T1000 (cell line): ENCODE measurements around the gene PCLO.

Experiments used
- DNase-seq: peaks from one replicate; lab custom pipeline; 2025; ENCODE audit warnings: mixed read lengths; lab: John Stamatoyannopoulos, UW

The PCLO gene

DNA sequence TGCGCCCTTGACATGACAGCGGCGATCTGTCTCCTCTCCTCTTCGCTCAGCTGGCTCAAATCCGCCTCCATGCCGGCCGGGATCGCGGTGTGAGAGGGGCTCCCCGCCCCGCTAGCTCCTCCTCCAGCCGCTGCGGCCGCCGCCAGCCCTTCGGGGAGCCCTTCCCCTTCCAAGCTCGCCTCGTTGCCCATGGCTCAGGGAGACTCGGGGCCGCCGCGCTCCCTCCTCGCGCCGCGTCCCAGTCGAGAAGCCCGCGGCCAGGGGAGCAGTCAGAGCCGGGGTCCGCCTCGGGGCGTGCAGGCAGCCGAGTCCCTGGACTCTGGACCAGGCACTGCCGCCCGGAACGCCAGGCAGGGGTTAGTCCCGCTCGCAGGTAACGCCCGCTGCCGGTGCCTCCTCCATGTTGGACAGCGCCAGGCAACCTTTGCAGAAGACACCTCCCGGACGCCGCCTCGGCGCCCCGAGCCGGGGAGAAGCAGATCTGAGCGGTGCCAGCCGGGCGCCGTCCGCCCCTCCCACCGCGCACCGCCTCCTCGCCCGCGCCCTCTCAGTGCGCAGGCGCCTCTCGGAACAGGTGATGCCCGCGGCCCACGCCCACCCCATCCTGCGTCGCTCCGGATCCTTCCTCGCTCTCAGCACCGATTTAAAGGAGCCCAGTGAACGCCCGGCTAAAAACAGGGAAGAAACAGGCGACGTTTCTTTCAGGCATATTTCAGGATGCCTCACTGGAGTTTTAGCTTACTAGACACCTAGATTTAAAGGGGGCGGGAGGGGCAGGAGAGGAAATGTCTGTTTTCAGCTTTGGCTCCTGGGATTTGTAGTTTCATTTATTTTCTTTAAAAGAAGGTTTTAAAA is at the start of gene PCLO:
Gene PCLO, minus strand, starts transcription at position 483 of the 855 bp plus-strand sequence. Its CDS starts 292 bp downstream, at position 191.
- peak; percentile 74 for DNase-seq

DNA sequence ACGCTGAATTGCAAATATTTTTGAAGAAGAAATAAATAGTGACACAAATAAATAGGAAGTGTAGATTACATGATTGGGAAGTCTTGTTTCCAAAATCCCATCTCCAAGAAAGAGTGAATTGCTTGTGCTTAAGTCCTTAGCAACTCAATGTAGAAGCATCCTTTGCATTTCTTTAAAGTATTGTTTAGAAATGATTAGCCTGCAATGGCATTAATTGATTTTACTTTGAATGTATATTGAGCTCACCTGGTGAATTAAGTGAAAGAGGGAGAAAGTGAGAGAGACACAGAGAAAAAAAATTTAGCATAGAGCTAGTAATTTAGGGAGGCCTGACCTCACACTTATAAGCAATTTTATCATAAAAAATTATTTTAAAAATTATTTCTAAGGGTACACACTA is 49.0 kb upstream of the PCLO start:
- no peak for DNase-seq

DNA sequence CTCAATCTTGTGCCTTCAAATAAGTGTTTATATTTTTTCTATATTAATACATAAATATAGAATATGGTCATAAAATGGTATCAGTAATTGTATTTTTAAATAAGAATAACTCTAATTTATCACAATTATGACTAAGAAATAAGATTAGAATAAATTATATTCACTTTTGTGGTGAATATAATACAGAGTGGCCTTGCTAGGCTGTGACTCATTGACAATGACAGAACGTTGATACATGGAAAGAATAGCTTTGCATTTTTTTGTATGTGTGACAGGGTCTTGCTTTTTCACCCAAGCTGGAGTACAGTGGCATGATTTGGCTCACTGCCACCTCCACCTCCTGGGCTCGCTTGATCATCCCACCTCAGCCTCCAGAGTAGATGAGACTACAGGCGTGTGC is 47.8 kb upstream of the PCLO start:
- no peak for DNase-seq

- DNase-seq = no peak
Measured at GRCh38 chr7:83204715-83205114, 42.0 kb upstream of the PCLO start.

GRCh38 chr7:83201355-83201754 is 38.7 kb upstream of the PCLO start:
- DNase-seq = no peak

DNA sequence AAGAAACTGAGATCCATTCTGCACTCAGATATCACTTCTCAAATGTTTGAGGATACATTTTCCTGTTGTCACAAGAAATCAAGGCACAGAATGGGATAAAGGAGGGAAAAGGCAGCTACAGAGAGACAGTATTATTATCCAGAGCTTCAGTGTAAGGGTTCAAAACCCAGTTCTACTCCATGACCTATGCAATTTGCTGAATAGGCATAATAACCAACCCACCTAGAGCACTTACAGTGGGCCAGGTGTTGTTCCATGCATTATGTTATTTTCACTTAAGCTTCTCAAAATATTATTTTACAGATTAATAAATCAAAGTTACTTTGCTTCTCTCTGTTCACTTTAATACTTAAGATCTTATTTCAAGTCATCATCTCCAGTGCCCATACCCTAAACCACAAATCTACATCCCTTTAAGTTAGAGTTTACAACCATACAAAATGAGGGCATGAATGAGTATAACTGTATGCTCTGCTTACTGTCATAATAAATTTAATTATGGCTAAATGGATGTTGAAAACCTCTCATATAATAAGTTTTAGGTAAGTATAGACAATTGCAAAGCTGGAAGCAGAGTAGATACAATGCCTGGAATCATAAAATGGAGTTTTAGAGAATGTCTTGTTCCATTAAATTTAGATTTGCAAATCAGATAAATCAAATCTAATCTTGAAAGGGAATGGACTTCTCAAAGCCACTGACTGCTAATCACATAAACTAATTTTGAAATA is 28.1 kb upstream of the PCLO start:
- DNase-seq = no peak

DNA sequence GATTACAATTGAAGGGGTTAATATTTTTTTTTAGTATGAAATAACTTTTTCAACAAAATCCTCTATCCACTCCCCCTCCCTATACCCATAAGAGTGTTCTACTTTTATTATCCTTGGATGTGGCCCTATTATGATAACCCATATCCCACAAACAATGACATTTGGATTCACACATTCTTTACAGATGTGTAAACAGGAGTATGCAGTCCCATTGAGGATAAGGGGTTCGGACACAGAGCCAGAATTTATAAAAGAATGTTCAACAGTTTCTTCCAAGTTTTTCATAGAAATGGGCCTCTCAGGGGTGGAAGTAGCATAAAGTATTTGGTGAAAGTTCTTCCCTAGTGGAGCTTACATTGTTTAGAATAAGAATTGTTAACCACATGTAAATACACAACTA is 16.1 kb upstream of the PCLO start:
- no peak for DNase-seq

- DNase-seq = no peak
Measured at GRCh38 chr7:83178066-83178465, 15.4 kb upstream of the PCLO start.

- no peak for DNase-seq
Measured at GRCh38 chr7:83173664-83174063, 11.0 kb upstream of the PCLO start.

GRCh38 chr7:83166781-83167180 is 4.1 kb upstream of the PCLO start:
- no peak for DNase-seq

DNA sequence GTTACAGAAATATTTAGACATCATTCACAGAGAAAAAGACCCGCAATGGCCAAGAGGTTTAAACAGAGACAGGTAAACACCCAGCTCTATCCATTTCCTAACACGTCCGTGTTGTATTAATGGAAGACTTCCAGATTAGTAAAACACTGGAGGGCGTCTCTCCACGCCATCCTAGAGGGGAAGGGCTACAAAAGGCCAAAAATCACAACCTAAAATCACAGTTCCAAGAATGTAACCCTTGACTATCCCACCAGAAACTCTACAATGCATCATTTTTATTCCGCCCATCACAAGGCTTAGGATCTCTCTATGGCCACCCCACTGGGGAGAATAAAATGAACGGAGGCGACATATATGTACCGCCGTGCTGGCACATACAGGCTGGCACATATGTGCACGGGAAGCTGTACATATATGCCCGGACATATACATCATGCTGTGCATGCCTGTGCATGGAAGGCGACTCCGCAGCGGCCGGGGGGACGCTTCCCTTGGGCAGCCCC is 734 bp downstream of the PCLO start:
- DNase-seq = no peak

GRCh38 chr7:83161186-83161585 is 1.5 kb downstream of the PCLO start:
- no peak for DNase-seq

- no peak for DNase-seq
Measured at GRCh38 chr7:83159731-83160130, 3.0 kb downstream of the PCLO start.

- no peak for DNase-seq
Measured at GRCh38 chr7:83156006-83156405, 6.7 kb downstream of the PCLO start.

GRCh38 chr7:83155407-83155806 is 7.3 kb downstream of the PCLO start:
- DNase-seq = no peak

GRCh38 chr7:83153419-83153818 is 9.3 kb downstream of the PCLO start:
- DNase-seq = no peak

GRCh38 chr7:83150310-83150709 is 12.4 kb downstream of the PCLO start:
- no peak for DNase-seq

GRCh38 chr7:83149466-83149865 is 13.2 kb downstream of the PCLO start:
- no peak for DNase-seq

DNA sequence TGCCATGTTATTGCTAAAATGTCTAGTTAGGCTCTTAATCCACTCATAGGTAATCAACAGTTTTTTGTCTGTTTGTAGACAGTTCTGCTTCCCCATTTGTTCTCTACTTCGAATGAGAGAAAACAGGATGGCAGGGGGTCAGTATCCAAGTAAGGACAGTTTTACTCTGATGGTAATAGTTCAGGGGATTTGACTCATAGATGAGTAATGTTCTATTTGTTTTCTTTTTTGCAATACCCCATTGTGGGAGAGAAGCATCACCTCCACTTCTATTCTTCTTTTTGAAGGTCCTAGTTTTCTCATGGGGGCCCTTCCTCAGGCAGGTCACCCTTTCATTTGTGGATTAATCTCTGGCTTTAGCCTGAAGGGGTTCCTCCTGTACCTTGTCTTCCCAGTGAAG is 13.9 kb downstream of the PCLO start:
- DNase-seq = no peak

DNA sequence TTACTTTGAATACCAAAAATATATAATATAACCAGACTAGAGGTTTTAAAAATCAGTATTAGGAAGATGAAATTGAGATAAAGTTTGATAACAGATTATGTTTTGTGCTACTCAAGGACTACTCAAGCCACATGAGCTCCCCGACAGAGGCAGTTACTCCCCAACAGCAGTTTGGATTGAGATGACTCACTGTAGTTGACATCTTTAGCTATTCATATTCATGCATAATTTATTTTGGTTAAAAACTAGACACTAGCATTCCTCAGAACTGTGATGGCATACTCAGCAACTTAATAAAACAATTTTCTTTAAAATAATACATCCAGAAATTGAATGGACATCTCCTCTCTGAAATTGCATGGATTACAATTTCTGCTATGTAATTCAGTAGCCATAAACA is 19.6 kb downstream of the PCLO start:
- no peak for DNase-seq

- DNase-seq = no peak
Measured at GRCh38 chr7:83142365-83142764, 20.3 kb downstream of the PCLO start.

DNA sequence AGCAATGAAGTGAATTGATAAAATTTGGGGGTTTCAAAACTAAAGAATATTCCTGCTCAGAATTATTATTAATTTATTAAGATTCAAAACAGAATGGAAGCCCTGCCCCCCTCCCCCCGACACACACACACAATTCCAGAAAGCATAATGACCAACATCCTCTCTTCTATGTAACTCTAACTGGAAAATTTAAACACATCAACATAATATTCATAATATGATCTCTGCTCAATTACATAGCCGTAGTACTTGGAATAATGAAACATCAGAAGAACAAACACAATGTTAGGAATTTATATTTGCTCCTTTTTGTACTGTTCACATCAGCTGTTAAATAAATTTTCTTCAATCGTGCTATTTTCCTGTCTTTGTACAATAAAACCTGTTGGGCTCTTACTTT is 20.8 kb downstream of the PCLO start:
- DNase-seq = no peak
